HG03565 (cell line): Measurements from ENCODE around the gene CYP3A5.
"Not testable (repeated sequence)": the region's sequence is repeated elsewhere in the genome, so short reads cannot be mapped to it uniquely, and the experiment has no call there.

Experiments used
- ATAC-seq: cut with Tn5 transposase; IDR thresholded peaks from one replicate; pipeline ENCODE4 v1.9.1; 2021; ENCODE audit warnings: mild to moderate bottlenecking, moderate library complexity; ENCODE audit not compliant: unreplicated experiment

Gene CYP3A5

GRCh38 chr7:99679400-99680191 is at the start of gene CYP3A5:
TSS of gene CYP3A5 (minus strand) at chr7:99679996. CDS start at chr7:99679896, 100 bp downstream.
- no peak for ATAC-seq

GRCh38 chr7:99728615-99729014 is 48.8 kb upstream of the CYP3A5 start:
- ATAC-seq, result no peak

GRCh38 chr7:99723201-99723600 is 43.4 kb upstream of the CYP3A5 start:
- ATAC-seq, result not testable (repeated sequence)

DNA sequence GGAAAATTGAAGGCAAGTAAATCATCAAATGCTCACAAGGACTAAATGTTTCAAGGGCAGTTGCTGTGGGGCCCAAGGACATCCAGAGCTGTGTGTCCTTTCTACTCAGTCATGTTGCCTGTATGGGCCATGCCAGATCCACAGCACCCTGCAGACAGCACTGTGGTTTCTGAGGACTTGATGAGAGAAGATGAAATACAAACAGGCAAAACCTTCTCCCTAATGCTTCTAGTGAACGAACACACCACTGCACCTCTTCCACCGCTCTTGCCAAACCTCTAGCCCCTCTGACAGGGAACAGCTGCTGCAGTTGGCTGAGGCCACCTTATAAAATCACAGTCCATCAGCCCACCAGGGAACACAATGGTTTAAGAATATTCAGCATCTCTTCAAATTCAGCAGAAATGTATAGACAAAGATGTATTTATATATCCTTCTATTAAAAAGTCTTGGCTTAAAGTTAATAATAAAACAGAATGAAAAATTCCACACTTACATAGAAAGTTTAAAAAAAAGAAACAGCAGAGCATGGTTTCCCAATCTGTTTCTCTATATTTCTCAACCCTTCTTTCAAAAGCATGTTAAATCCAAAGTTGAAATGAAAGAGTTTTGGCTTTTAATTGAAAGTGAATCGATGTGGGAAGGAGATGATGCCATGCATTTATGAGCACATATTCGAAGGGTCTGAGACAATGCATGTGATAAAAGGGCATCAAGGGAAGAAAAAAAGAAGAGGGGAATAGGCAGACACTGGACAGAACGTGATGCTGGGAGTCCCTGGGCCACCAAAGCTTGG is 41.2 kb upstream of the CYP3A5 start:
- no peak for ATAC-seq

DNA sequence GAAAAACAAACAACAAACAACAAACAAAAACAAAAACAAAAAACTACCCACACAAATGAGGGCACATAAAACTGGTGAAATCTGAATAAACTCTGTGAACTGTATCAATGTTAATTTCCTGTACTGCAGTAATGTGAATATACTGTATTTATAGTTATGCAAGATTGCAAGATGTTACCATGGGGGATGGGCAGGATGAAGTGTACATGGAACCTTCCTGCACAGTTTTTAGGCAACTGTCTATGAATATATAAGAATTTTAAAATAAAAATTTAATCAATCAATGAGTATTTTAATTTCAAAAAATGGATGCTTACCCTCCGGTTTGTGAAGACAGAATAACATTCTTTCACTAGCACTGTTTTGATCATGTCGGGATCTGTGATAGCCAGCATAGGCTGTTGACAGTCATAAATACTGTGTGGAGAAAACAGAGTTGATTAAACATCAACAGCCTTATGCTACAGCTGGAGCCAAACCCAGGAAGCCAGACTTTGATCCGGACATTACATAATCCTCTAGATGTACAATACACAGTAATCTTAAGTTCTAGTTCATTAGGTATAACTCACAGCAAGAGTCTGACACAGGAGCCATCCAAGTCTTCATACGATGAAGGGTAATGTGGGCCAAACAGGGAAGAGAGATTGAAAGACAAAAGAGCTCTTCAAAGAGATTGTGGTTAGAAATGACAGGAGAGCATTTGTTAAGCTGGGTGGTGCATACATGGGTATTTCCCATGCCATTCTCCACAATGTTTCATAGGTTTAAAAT is 40.4 kb upstream of the CYP3A5 start:
- no peak for ATAC-seq

GRCh38 chr7:99713995-99714570 is 34.3 kb upstream of the CYP3A5 start:
- no peak for ATAC-seq

- no peak for ATAC-seq
These were observed 30.2 kb upstream of the CYP3A5 start for GRCh38 chr7:99709838-99710578.

- ATAC-seq, result no peak
These were observed 29.5 kb upstream of the CYP3A5 start for GRCh38 chr7:99709260-99709659.

- ATAC-seq, result no peak
These were observed 27.3 kb upstream of the CYP3A5 start for GRCh38 chr7:99707096-99707495.

DNA sequence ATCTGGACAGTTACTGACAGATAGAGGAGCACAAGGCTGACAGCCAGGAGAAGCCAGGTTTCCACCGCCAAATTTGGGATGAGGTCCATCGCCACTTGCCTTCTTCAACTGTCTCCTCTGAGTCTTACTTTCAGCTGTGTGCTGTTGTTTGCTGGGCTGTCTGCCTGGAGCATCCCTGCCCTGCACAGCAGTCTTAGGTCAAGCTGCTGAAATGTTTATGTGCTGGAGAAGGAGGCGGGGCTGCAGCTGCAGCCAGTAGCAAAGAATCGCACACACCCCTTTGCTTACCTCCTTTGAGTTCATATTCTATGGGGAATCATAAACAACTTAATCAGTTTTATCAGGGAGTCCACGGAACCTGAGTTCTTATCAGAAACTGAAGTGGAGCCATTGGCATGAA is 20.1 kb upstream of the CYP3A5 start:
- ATAC-seq, result no peak

DNA sequence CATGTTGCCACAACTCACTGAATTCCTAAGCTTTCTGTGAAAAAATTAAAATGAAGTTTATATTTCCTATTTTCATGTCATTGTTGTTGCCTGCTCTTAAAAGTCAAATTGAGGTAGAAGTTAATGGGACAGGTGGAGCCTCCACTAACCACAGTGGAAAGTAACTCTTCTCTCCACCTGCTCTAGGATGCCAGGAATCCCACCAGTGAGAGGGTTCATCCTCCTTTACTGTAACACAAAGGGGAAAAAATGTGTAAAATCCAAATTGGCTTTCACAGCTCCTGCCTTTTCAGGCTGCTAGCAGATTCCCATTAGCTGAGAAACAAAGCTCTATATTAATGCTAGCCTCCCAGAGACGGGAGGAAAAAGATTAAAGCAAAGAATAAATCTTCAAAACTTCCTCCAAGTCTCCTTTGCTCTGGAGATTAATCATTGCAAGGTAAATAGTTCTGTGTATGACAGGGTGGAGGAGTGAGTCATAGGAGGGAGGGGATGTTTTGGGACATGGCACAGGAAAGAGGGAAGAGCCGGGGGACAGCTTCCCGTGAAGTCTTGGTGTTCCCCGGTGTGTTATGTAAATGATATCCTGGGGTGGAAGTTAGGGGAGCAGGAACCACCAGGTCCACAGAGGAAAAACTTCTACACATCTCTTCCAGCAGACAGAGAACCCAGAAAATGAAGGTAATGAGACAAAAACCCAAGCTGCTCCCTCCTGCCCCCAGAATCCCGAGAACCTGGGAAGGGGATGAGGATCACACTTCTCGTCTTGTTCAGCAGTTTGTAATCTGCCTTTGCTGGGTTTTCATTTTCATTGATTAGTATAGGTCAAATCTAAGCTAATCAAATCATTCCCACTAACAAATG is 19.3 kb upstream of the CYP3A5 start:
- ATAC-seq, result not testable (repeated sequence)

DNA sequence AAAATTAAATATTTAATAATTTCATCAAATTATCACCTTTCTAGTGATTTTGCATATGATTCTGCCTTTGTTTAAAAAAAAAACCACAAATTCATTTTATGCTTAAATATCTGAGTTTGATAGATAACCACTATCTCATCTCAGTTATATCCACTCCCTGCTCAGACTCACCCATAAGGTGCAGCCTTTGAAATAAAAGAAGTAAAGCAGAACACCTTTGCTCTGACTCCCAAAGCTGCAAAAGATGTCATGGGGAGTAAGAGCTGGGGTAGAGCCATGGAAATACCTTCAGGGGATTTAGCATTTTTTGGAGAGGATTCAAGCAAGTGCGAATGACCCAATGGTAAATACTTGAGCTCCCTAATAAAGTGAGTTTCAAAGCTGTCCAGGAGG is 15.1 kb upstream of the CYP3A5 start:
- no peak for ATAC-seq

DNA sequence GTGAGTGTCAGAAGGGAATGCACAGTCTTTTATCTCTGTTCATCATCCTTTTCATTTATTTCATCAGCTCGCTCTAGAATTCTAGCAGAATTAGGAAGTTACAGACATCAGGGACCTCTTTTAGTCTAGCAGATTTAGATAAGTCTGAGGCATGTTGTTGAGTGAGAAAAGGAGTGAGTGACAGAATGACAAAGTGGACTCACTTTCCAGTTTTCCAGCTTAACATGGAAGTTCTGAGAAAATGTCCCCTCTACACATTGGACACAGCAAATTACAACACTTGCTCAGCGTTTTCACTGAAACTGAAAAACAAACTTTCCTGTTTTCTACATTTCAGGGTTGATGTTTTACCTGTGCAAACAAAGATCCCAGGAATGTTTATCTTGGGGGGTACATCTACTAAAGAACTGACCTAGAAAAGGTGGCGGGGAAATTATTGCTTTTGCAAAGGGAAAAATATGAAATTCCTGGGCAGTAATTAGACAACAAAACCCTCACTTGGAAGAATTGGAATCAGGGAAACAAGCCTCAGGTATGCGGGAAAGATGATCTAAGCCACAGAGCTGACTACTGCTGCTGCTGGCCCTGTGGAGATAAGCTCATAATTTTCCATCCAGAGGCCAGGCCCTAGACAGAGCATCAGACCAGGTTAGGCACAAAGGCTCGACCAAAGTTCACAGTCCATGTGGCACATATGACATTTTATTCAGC is 14.6 kb upstream of the CYP3A5 start:
- no peak for ATAC-seq

DNA sequence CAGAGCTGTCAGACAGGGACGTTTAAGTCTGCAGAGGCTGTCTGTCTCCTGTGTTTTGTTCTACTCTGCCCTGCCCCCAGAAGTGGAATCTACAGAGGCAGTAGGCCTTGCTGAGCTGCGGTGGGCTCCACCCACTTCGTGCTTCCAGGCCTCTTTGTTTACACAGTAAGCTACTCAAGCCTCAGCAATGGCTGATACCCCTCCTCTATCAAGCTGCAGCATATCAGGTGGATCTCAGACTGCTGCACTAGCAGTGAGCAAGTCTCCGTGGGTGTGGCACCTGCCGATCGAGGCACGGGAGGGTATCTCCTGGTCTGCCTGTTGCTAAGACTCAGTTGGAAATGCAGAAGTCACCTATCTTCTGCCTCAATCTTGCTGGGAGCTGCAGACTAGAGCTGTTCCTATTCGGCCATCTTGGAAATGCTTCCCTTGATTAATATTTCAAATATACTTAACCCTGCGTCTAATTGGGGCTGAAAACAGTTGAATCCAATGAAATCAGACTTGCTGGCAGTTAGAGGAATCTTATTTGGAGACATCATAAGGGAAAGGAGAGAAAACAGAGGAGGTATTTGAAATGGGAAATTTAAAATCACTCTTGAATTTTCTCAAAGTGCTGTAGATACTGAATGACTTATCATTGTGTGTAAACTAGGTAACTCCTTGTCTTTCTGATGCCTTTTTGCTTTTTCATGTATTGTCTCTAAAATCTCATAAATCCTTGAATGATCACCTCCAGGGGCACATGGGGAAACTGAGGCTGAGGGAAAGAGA is 13.8 kb upstream of the CYP3A5 start:
- no peak for ATAC-seq

GRCh38 chr7:99693100-99693426 is 13.3 kb upstream of the CYP3A5 start:
- ATAC-seq, result no peak

- not testable (repeated sequence) for ATAC-seq
These were observed 12.8 kb upstream of the CYP3A5 start for GRCh38 chr7:99692563-99692962.

- not testable (repeated sequence) for ATAC-seq
These were observed 11.9 kb upstream of the CYP3A5 start for GRCh38 chr7:99691658-99692057.

DNA sequence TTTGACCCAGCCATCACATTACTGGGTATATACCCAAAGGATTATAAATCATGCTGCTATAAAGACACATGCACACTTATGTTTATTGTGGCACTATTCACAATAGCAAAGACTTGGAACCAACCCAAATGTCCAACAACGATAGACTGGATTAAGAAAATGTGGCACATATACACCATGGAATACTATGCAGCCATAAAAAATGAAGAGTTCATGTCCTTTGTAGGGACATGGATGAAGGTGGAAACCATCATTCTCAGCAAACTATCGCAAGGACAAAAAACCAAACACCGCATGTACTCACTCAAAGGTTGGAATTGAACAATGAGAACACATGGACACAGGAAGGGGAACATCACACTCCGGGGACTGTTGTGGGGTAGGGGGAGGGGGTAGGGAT is 11.1 kb upstream of the CYP3A5 start:
- ATAC-seq, result not testable (repeated sequence)
